ENCODE results near the gene AFAP1.

The AFAP1 gene

DNA sequence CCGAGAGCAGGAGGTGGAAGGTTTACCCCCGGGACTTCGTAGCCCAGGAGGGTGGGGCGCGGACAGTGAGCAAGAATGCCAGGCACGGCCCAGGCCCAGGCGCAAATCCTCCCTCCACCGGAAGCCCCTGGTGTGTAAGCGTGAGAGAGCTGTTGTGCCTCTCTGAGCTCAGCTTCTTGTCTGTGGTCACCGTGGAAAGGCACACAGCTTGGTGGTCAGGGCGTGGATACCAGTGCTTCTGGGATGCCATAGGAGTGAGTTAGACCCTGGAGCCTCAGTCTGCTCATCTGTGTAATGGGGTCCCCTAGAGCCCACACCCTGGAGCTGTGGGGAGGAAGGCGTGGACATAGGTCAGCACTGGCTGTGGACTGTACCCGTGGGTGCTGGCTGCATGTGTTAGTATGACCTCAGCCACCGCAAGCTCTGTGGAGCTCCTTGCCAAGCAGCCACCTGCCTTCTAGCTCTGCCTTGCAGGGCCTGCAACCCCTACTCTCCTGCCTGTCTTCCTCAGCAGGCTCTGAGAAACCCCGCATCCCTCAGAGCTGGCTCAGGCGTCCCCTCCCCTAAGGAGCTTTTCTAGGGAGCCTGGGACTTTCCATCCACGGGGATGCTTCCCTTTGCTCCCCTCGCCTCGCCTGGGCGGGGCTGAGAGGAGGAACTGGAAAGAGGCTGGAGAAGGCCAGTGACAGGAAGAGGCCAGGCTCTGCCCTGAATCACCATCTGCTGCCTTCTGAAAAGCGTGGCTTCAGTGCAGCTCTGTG lies 28.0 kb upstream of the AFAP1 start:
- DNase-seq, result peak; percentile 10 to 72

DNA sequence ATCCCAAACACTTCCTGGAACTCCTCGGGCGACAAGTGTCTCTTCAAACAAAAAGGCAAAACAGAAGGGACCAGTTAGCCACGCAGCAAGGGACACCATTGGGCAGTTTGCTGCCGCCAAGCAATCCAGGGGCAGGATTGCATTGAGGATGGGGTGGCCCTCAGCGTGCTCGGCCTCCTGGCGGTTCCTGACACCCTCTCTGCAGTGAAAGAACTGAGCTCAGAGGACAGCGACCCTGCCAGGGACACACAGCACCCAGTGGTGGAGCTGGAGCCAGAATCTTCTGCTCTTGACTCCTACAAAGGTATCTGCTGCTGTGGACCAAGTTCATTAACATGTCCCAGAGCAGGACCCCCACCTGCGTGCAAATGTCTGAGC lies 27.4 kb upstream of the AFAP1 start:
- DNase-seq, result no peak

DNA sequence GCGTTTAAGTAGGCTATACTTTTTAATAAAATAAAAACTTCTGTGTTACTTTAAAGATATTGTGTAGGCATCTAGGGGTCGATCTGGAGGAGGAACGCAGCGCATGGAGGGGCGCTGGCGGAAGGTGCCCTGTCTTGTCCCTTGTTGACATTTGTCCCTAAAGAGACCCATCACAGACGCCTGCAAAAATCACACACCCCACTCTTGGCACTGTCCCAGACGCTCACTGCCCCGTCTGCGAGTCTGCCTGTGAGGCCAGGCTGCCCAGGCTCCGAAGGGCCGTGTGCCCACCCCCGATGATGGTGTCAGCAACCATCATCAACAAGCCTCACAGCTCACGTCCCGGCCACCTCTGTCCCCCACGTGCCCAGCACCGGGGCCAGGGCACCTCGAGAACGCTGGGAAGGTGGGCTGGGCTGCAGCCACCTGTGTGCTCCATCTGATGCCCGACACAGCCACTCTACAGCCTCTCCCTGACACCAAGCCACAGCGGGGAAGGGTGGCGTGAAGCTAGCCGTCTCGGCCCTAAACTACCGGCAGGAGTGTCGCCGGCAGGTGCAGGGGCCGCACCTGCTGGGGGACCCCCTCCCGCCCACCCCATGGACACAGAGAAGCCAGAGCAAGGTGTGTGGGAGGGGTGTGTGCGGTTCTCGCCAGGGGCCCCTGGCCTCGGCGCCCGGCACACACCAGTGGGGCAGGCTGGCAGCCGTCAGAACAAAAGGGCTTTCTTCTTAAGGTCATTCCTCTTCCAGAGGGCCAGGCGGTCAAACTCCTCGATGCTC lies 26.8 kb upstream of the AFAP1 start:
- no peak for DNase-seq

DNA sequence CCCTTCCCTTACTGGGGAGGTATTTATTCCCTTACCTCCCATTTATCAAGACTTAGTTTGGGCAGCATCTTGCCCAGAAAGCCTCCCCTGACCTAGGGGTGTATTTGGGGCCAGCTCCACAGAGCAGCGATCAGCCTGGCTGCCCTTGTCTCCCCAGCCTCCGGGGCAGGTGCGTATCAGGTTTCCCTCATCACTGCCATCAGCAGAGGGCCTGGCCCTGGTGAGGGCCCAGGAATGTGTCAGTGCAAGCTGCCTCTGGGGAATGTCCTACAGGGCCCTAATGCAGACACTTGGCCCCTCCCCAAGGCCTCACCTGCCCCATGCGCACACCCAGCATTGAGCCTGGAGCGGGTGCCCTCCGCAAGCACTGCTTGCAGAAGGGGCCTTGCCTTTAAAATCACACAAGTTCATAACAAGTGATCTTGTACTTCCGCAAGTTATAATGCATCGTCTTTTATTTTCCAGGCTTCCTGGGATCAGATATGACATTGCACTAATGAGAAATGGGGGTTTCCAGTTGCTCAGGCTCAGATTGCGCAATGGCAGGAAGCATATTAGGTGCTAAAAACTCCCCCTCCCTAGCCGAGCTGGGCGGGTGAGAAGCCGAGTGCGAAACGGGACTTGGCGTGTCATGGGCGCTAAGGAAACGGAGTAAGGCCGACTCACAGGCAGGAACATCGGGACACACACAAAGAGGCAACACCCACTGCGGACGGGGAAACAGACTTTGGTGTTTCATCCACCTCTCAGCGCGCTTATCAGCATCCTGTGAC lies 25.4 kb upstream of the AFAP1 start:
- DNase-seq, result no peak

DNA sequence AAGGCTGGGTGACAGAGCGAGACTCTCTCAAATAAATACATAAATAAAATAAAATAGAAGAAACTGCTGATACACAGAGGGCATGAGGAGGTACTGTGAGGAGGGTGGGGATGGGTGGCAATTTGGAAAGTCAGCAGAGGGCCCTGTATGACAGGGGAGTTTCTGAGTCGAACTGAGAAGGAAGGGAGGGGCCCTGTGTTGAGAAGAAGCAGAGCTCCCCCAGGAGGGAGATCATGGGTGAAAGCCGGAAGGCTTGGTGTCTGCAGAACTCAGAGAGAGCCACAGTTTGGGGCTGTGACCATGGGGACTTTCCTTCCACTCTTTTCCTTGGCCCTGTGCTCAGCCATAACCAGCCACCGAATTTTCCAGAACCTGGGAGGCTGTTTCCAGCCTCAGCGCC lies 24.8 kb upstream of the AFAP1 start:
- no peak for DNase-seq

DNA sequence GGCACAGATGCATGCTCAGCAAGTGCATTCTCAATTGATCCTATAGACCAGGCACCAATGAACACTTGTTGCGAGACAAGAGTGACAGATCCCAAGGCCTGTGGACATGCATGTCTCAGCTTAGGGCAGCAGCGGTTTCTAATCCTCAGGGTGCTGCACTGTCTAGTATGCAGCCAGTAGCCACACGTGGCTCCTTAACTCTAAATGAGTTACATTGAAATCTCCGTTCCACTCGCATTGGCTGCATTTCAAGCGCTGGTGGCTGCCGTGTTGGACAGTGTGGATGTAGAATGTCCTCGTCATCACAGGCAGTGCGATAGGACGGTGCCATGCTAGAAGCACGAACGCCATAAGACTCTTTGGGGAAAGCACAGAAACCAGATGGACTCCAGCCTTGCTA lies 24.0 kb upstream of the AFAP1 start:
- DNase-seq, result no peak

DNA sequence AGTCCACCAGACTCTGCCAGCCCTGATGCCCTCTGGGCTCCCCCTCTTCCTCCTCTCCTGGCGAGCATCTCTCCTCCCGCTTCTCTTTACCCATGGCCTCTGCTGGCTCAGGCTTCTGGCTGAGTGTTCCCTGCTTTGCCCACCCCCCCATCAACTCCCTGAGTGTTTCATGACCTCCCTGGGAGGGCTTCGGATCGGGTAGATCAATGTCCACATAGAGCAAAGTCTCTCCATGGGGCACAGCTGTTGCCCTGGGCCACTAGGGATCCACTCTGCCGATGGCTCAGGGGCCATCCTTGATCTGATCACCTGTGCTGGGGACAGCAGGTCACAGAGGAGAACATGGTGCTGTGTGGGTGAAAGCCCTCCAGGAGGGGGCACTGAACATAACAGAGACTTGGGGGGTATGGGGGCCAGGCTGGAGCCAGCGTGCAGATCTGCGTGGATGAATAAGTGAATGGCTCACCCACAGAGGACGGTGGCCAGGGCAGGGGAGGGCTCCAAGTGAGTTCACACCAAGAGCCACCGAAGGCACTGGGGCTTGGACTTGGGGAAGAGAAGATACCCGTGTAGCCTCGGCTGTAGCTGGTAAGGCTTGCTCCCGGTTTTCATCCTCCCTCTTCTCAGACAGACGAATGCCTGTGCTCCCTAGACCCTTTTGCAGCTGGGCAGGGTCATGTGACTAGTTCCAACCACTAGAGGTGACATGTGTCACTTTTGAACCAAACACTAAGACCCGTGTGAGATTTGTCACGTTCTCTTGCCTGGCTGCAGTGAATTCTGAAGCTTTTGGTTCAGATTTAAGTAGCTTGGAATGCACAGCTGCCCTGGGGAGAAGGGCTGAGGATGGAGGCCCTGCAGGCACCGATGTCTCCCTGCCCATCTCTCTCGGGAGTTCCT lies 23.2 kb upstream of the AFAP1 start:
- DNase-seq, result no peak

DNA sequence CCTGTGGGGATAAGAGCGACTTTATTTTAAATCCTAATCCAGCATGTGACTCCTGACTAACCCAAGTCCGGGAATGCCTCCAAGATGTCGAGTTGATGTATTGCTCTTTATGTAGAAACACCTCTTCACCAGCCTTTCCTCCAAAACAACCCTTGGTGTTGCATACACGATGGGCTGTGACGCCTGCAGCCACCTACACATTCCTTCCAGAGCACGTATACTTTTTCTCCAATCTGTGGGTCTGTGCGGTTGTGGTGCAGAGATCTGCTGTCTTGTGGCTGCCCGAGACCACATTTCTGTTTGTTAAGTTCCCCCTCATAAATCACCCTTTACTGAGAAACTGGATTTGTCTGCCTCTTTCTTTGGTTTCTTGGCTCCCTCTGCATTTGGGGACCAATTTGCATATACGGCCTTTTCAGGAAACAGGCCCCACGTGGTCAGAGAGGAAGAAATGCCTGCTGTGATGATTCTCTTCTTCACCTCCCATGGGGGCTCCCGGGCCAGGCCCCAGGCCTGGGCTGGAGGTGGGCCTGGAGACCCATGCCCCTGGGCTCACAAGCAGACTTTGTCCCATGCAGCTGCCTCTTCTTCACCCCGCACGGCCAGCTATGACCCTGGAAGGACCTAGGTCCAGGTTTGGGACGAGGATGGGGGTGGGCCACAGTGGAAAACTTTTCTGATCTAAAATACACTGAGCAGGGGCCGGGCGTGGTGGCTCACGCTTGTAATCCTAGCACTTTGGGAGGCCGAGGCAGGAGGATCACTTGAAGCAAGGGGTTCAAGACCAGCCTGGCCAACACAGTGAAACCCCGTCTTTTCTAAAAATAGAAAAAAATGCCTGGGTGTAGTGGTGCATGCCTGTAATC lies 21.4 kb upstream of the AFAP1 start:
- DNase-seq, result no peak

DNA sequence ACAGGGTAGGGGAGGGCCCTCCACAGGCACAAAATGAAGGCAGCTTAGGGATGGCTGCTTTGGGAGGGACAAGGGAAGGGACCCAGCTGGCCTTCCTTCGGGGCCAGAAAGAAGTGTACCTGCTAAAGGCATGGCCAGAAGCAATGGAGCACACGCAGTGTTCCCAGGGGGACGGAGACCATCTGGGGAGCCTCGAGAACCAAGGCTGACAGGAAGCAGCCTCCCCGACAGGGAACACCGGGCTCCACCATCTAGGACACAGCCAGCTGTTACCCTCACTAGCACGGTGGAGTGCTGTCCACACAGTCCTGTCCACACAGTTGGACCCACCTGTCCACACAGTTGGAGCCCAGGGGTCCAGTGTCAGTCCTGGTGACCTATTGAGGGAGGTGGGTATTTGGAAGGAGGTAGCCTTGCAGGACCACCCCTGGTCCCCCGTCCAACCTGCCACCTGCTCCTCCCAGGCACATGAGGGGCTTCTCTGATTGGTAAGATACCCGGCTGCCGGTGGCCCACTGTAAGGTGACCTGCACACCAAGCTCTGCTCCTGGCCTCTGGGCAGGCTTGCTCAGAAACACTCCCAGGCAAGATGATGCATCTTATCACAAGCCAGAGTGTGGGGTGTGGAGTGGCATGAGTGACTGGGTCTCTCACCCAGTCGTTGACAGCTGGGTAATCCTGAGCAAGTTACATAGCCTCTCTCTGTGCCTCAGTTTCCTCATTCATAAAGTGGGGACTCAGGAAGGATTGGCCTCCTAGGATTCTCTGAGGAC lies 20.5 kb upstream of the AFAP1 start:
- DNase-seq, result no peak

DNA sequence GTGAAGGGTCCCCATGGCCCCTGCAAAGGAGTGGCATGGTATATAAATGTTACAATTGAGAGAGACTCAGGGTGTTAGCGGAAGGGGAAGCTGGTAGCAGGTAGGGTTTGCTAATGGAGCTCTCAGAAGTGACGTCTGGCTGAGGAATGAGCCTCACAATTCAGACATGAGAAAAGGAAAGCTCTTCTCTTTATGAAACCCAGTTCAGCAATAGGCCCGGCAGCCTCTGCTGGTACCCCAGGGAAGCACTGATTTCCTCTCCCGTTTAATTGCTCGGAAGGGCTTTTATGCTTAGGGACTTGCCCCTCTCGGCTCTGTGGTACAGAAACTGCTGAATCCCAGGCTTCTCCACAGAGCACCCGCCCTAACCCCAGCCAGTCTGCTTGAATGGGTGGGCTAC lies 19.4 kb upstream of the AFAP1 start:
- no peak for DNase-seq

DNA sequence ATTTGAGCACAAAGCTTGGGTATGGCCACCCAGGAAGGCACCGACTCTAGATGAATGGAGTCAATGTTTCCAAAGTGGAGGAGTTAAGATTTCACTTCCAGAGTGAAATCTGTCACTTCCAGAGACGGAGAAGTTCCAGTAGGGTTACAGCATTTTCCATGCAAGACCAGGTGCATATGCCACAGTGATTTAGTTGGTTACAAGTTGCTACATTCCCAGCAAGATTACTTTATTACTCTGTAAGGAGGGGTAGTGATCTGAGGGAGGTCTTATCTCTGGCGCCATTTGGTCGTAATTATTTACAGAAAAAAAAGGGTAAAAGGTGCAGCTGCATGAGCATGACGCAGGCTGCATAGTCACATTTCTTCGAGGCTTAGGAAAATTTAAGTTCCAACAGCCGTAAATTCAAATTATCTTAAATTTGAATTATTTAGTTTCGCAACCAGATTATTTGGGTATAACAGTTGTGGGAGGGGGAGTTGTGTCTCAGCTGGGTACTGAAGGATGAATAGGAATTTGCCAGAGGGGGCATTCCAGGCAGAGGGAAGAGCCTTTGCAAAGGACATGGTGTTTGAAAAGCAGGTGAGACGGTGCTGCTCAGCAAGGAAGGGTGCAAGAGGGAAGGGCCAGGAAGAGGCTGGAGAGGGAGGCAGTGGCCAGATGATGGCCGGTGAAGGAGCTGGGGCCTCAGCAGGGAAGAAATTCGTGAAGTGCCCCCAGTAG lies 17.4 kb upstream of the AFAP1 start:
- no peak for DNase-seq

DNA sequence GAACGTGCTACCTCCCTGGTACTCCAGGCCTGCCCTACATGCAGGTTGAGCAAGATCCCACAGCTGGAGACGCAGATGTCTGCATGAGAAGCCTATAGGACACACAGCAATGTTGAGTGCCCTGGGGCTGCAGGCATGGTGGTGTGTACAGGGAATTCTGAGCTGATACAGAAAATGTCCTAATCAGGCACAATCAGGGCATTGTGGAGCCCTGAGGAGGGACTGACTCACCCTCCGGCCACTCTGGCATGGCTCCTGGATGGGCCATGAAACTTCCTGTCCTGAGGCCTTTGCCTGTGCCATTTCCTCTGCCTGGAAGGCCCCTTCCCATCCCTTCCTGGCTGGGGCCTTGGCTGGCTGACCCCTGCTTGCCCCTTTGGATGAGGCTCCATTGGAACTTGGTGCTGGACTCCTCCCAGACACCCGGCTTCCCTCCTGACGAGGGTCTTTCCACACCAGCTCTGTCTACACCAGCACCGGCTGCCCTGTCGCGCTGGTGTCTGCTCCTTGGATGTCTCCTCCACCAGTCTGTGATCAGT lies 16.7 kb upstream of the AFAP1 start:
- DNase-seq, result no peak

DNA sequence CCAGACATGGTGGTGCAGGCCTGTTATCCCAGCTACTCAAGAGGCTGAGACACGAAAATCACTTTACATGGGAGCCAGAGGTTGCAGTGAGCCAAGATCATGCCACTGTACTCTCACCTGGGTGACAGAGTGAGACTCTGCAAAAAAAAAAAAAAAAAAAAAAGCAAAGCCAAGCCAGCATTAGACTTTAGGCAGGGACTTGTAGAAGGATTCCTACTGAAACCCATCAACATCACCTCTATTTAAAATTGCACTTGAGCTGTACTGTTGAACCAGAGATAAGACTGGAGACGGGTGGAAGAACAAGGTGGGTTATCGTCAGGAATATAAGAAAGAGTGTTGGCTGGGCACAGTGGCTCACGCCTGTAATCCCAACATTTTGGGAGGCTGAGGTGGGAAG lies 15.7 kb upstream of the AFAP1 start:
- DNase-seq, result no peak

DNA sequence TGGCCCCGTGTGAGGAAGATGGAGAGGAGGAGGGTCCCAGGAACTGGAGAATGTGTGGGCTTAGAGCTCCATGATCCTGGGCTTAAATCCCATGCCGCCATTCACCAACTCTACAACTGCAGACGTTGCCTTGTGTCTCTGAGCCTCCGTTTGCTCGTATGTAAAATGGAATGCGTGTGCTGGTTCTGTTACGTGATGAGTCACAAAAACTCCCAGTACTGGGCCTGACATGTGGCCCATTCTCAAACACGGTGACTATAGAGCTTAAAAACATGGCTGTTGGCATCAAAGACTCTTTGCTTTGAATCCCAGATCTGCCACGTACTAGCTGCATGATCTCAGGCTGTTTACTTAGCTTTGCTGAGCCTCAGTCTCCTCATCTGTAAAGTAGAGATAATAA lies 13.0 kb upstream of the AFAP1 start:
- DNase-seq, result no peak

DNA sequence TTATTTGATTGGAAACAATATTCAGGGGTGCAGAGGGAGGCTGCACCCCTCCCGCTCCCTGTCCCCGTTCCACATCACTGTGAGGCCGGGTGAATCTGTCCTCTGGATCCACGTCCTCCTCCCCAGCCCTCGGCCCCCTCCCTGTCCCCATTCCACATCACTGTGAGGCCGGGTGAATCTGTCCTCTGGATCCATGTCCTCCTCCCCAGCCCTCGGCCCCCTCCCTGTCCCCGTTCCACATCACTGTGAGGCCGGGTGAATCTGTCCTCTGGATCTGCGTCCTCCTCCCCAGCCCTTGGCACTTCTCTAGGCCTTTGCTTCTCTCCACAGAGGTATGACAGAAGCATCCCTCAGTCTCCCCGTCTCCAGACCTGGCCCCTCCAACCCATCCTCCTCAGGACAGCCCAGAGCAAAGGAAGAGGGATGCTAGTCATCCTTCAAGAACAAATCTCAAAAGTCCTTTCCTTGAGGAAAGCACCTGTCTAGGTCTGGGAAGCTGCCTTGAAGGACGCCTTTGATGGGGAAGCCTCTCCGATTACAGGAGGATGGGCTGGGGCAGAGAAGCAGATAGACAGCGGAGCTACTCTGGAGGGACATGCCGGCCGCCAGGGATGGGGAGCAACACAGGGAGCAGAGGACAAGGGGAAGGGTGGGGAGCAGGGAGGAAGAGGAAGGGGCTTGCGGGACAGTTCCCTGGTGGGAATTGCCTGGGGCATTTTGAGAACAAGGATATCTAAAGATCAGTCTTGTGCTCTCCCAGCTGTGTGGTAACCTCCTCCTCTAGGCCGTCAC lies 10.8 kb upstream of the AFAP1 start:
- DNase-seq, result no peak

DNA sequence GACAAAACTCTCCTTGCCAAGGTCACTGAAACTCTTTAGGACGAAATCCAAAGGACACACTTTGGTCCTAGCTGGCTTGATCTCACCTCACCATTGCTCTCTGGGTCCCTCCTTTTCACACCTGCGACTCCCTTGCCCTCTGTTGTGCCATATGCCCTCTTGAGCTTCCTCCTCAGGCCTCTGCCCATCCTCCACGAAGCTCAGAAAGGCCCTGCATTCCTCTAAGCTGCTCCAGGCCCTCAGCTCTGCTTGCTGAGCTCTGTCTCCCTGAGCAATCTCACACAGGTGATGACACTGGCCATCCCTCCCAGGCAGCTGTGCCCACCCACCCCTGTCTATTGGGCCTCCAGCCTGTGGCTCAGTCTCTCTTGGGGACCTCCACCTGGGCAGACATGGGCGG lies 10.1 kb upstream of the AFAP1 start:
- DNase-seq, result no peak

DNA sequence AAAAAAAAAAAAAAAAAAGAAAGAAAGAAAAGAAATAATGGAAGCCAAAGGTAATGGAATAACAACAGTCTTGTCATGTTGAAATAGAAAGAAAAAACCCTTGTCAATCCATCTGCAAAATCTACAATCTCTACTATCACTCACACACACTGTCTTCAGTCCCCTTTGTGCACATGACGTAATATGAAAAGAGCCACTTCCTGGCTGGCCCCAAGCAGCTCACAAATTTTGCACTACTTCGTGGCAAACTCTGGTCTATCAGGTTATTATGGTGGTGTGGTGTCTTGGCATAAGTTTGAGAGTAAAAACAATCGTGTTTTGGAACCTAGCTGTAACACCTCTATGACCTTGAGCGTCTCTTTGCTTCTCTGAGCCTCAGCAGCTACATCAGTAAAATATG lies 8.3 kb upstream of the AFAP1 start:
- DNase-seq, result no peak

DNA sequence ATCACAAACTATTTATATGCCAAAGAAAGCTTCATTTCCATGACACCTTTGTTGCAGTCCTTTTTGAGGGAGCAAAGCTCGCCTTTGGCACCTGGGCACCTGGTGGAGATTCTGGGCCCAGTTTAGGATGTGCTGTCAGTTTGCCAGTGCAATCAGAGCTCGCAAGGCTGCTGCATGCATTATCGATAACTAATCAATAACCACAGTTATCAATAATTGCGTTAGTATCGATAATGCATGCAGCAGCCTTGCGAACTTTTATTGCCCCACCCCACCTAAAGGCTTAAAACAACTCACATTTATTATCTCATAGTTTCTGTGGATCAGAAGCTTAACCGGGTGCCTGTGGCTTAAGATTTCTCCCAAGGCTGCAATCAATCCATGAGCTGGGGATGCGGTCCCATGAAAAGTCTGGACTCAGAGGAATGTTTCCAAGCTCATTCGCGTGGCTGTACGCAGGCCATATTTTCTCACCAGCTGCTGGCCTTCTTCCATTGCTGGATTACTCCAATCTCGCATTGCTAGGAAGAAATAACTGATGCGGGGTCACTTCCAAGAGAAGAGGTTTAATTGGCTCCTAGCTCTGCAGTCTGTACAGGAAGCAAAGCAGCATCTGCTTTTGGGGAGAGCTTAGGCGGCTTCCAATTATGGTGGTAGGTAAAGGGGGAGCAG lies 6.2 kb upstream of the AFAP1 start:
- DNase-seq, result no peak
